Measurements from ENCODE around the gene C3orf18. TPM values are rescaled to one million over a fixed set of nuclear protein-coding genes. Genes with fewer than 3 reads are reported as not detected.

C3orf18 gene
- total RNA-seq, 1 experiment from 2014 or later = 5.0 TPM

GRCh38 chr3:50610181-50610971, 42.8 kb upstream of the C3orf18 start:
- intact Hi-C loops (cut with micrococcal nuclease; ENCODE audit: unreplicated experiment) = loop anchor here (5.0 kb wide), 1 partner anchor 173 kb away; no protein-coding TSS in a partner anchor

GRCh38 chr3:50609763-50610085, 42.2 kb upstream of the C3orf18 start:
- TF ChIP-seq REST (IDR thresholded peaks at IDR 0.05; ENCODE audit: insufficient read depth in 1 of 2, low read depth in 2 of 2, low read length in 1 of 2) = no peak
- TF ChIP-seq TCF7L2 (IDR thresholded peaks at IDR 0.05; ENCODE audit: low read depth, low read length) = no peak
- TF ChIP-seq POLR2AphosphoS5 (IDR thresholded peaks at IDR 0.05; ENCODE audit: low read depth, low read length) = no peak
- TF ChIP-seq CTCF (IDR thresholded peaks at IDR 0.05) = no peak
- TF ChIP-seq SIN3A (IDR thresholded peaks at IDR 0.05; ENCODE audit: borderline replicate concordance, insufficient read depth, low read depth, low read length) = no peak
- no peak for ATAC-seq
- no peaks in the 10 kb centered on the region for H3K27me3 ChIP-seq (ENCODE audit: control insufficient read depth, insufficient read depth, low read length)
- ChIA-PET POLR2A (no interaction called here), CTCF (no interaction called here)
- no TSS peak for BruUV-seq (replicated peaks)
- H3K4me3 ChIP-seq (ENCODE audit: low read depth in 2 of 2, low read length in 2 of 2) = no peak overlapping the region
- intact Hi-C loops (cut with micrococcal nuclease; ENCODE audit: unreplicated experiment) (loop anchor here (5.0 kb wide), 1 partner anchor 172 kb away; no protein-coding TSS in a partner anchor), in situ Hi-C loops (cut with HindIII; ENCODE audit: low pct_unique_long_range_greater_than_20kb, low sequenced_read_pairs) (no loop called here)
- no peaks in the 10 kb centered on the region for H3K9me3 ChIP-seq (ENCODE audit: control insufficient read depth, insufficient read depth, low read depth, low read length)
- DNase-seq (ENCODE audit: low read depth, low spot score) = no peak
- H3K4me1 ChIP-seq (ENCODE audit: control insufficient read depth, insufficient read depth, low read length) = no peaks in the 10 kb centered on the region
- H3K27ac ChIP-seq (ENCODE audit: low read length) = no peak overlapping the region
- no peaks in the 10 kb centered on the region for H3K36me3 ChIP-seq (ENCODE audit: control insufficient read depth, insufficient read depth, low read length)

More at GRCh38 chr3:50610181-50610971, 42.8 kb upstream of the C3orf18 start:
- TF ChIP-seq POLR2AphosphoS5 (IDR thresholded peaks at IDR 0.05; ENCODE audit: low read depth, low read length) (no peak), TCF7L2 (IDR thresholded peaks at IDR 0.05; ENCODE audit: low read depth, low read length) (no peak), REST (IDR thresholded peaks at IDR 0.05; ENCODE audit: insufficient read depth in 1 of 2, low read depth in 2 of 2, low read length in 1 of 2) (no peak), CTCF (IDR thresholded peaks at IDR 0.05) (no peak), SIN3A (IDR thresholded peaks at IDR 0.05; ENCODE audit: borderline replicate concordance, insufficient read depth, low read depth, low read length) (no peak)
- Histone ChIP-seq H3K4me3 (ENCODE audit: low read depth in 2 of 2, low read length in 2 of 2) (no peak overlapping the region), H3K27ac (ENCODE audit: low read length) (no peak overlapping the region), H3K9me3 (ENCODE audit: control insufficient read depth, insufficient read depth, low read depth, low read length) (no peaks in the 10 kb centered on the region), H3K27me3 (ENCODE audit: control insufficient read depth, insufficient read depth, low read length) (no peaks in the 10 kb centered on the region), H3K4me1 (ENCODE audit: control insufficient read depth, insufficient read depth, low read length) (no peaks in the 10 kb centered on the region), H3K36me3 (ENCODE audit: control insufficient read depth, insufficient read depth, low read length) (no peaks in the 10 kb centered on the region)
- ATAC-seq = no peak
- ChIA-PET CTCF (no interaction called here), POLR2A (no interaction called here)
- no TSS peak for BruUV-seq (replicated peaks)
- in situ Hi-C loops (cut with HindIII; ENCODE audit: low pct_unique_long_range_greater_than_20kb, low sequenced_read_pairs) = no loop called here
- no peak for DNase-seq (ENCODE audit: low read depth, low spot score)

All from Panc1 (cell line).